GM12878 (cell line): Measurements from ENCODE around the gene RPS10. TPM values are rescaled to one million over a fixed set of nuclear protein-coding genes. Genes with fewer than 3 reads are reported as not detected.

ENCODE experiments used
- ATAC-seq: fragments of 200-7000 bp; cut with Tn5 transposase; 3 replicates; pipeline ENCODE4 v1.9.1; 2020; ENCODE audit warnings: mild to moderate bottlenecking, moderate library complexity
- BruUV-seq: library from RNA; stranded (reverse); fragments of 400-500 nt; replicated peaks from 2 replicates; lab custom pipeline; 2021; lab: Mats Ljungman, UMichigan
- CTCF ChIA-PET: fragments of 300-600 bp; sonication (Branson Sonifier 250); formaldehyde crosslinking; extraction: SDS; loops from one replicate; lab custom pipeline; 2021; ENCODE audit warnings: inconsistent platforms; lab: Yijun Ruan, JAX
- POLR2A ChIA-PET: fragments of 350-600 bp; formaldehyde crosslinking; extraction: SDS; loops from one replicate; lab custom pipeline; 2021; ENCODE audit warnings: inconsistent platforms; lab: Charles Lee
- RAD21 ChIA-PET: fragments of 300-600 bp; sonication (Branson Sonifier 250); formaldehyde crosslinking; loops from one replicate; lab custom pipeline; 2023; ENCODE audit warnings: antibody characterized with exemption; ENCODE audit not compliant: unreplicated experiment; lab: Charles Lee
- SMC1A ChIA-PET: fragments of 300-600 bp; sonication (Branson Sonifier 250); formaldehyde crosslinking; loops from one replicate; lab custom pipeline; 2023; ENCODE audit not compliant: unreplicated experiment, uncharacterized antibody; lab: Charles Lee
- DNase-seq: peaks from one replicate; pipeline ENCODE4 v3.0.0-alpha.2; 2011; ENCODE audit warnings: low read depth, low spot score
- FAIRE-seq: peaks from 3 replicates; lab custom pipeline; 2011; peaks lifted over from hg19 to GRCh38; lab: Jason Lieb, UNC
- H2AFZ ChIP-seq: 2 replicates; pipeline ENCODE4 v1.6.0; 2011; ENCODE audit warnings: low read depth, low read length, control low read depth; ENCODE audit not compliant: control insufficient read depth
- H3K27ac ChIP-seq: 2 replicates; pipeline ENCODE4 v1.5.1; 2011; ENCODE audit warnings: control low read depth; ENCODE audit not compliant: control insufficient read depth, insufficient read depth
- H3K27me3 ChIP-seq, 2 experiments: replicated peaks in 1 of 2; 2 replicates each; pipeline versions ENCODE4 v1.6.0 to v1.6.1; 2011; ENCODE audit warnings: low read length in 1 of 2; ENCODE audit not compliant: control insufficient read depth in 2 of 2, insufficient read depth in 2 of 2
- H3K36me3 ChIP-seq, 2 experiments: 2 replicates each; pipeline ENCODE4 v1.5.1; 2011; ENCODE audit warnings: low read length in 1 of 2; ENCODE audit not compliant: control insufficient read depth in 2 of 2, insufficient read depth in 2 of 2
- H3K4me1 ChIP-seq: 2 replicates; pipeline ENCODE4 v1.6.1; 2011; ENCODE audit warnings: mild to moderate bottlenecking, low read length, moderate library complexity, mixed read lengths; ENCODE audit not compliant: control insufficient read depth, insufficient read depth
- H3K4me2 ChIP-seq: 2 replicates; pipeline ENCODE4 v1.6.0; 2011; ENCODE audit warnings: control low read depth; ENCODE audit not compliant: control insufficient read depth, insufficient read depth
- H3K4me3 ChIP-seq: fragments of 200-600 bp; sonication (generic); 2 replicates; pipeline ENCODE4 v1.5.1; 2016
- H3K79me2 ChIP-seq: 2 replicates; pipeline ENCODE4 v1.6.0; 2011; ENCODE audit warnings: low read length; ENCODE audit not compliant: control insufficient read depth, insufficient read depth
- H3K9ac ChIP-seq: 2 replicates; pipeline ENCODE4 v1.8.0; 2011; ENCODE audit warnings: low read length, control low read depth, mixed read lengths; ENCODE audit not compliant: control insufficient read depth, insufficient read depth
- H3K9me3 ChIP-seq: replicated peaks from 3 replicates; pipeline ENCODE4 v1.5.1; 2011; ENCODE audit warnings: mild to moderate bottlenecking, low read length; ENCODE audit not compliant: control insufficient read depth, insufficient read depth
- H4K20me1 ChIP-seq: 2 replicates; pipeline ENCODE4 v1.6.0; 2011; ENCODE audit not compliant: control insufficient read depth, insufficient read depth
- CHD4 ChIP-seq: fragments of 200-600 bp; sonication (generic); IDR thresholded peaks from 2 replicates; pipeline ENCODE4 v1.6.1; 2016; ENCODE audit warnings: mild to moderate bottlenecking
- GATAD2B ChIP-seq: fragments of 450-650 bp; conservative IDR thresholded peaks from 2 replicates; pipeline ENCODE4 v1.6.1; 2017; ENCODE audit warnings: low read depth, mild to moderate bottlenecking, moderate library complexity
- KDM1A ChIP-seq: fragments of 200-600 bp; sonication (generic); IDR thresholded peaks from 2 replicates; pipeline ENCODE4 v1.6.1; 2016; ENCODE audit warnings: borderline replicate concordance
- MXI1 ChIP-seq: fragments of 150-350 bp; IDR thresholded peaks from 2 replicates; pipeline ENCODE4 v1.6.1; 2011; ENCODE audit warnings: low read depth, mild to moderate bottlenecking, inconsistent platforms, low read length, improper control_type of control experiment
- NFYA ChIP-seq: IDR thresholded peaks from 2 replicates; pipeline ENCODE4 v1.6.1; 2011; ENCODE audit warnings: low read depth, mild to moderate bottlenecking, low read length, improper control_type of control experiment, borderline replicate concordance
- PML ChIP-seq: IDR thresholded peaks from 2 replicates; pipeline ENCODE4 v1.6.1; 2012; ENCODE audit warnings: low read length, inconsistent platforms
- RAD51 ChIP-seq: fragments of 450-650 bp; IDR thresholded peaks from 2 replicates; pipeline ENCODE4 v1.6.1; 2016; ENCODE audit warnings: moderate library complexity, mild to moderate bottlenecking, inconsistent platforms
- RFX5 ChIP-seq: IDR thresholded peaks from 2 replicates; pipeline ENCODE4 v1.6.1; 2011; ENCODE audit warnings: low read depth, low read length, improper control_type of control experiment
- SIN3A ChIP-seq: IDR thresholded peaks from 2 replicates; pipeline ENCODE4 v1.6.1; 2012; ENCODE audit warnings: low read depth, low read length, improper control_type of control experiment
- SKIL ChIP-seq: fragments of 450-650 bp; IDR thresholded peaks from 2 replicates; pipeline ENCODE4 v1.6.1; 2017; ENCODE audit warnings: mild to moderate bottlenecking, low read depth, inconsistent platforms; ENCODE audit not compliant: poor library complexity, severe bottlenecking
- SMC3 ChIP-seq: IDR thresholded peaks from 2 replicates; pipeline ENCODE4 v1.6.1; 2011; ENCODE audit warnings: low read length, improper control_type of control experiment, borderline replicate concordance
- STAT3 ChIP-seq: IDR thresholded peaks from 2 replicates; pipeline ENCODE4 v1.6.1; 2011; ENCODE audit warnings: low read depth, low read length, improper control_type of control experiment
- ZNF622 ChIP-seq: fragments of 450-650 bp; IDR thresholded peaks from 2 replicates; pipeline ENCODE4 v1.6.1; 2017; ENCODE audit warnings: mild to moderate bottlenecking, inconsistent platforms
- WGBS: methylation state at CpG from one replicate; pipeline ENCODE4 v1.1.6; 2016; ENCODE audit warnings: low lambda C conversion rate; ENCODE audit not compliant: insufficient replicate concordance, insufficient coverage; ENCODE audit errors: missing lambda C conversion rate; 5-methylcytosine and 5-hydroxymethylcytosine counted together
- in situ Hi-C: fragments of 300-500 bp; cut with MboI; formaldehyde crosslinking; loops from 9 replicates; pipeline ENCODE4 v1.14.3; 2018; ENCODE audit warnings: mixed read lengths
- intact Hi-C: fragments of 100-400 bp; cut with micrococcal nuclease; formaldehyde crosslinking; loops from one replicate; pipeline ENCODE4 v1.14.2; 2022; ENCODE audit not compliant: unreplicated experiment
- polyA plus RNA-seq, 11 experiments: library from polyadenylated mRNA; depleted of rRNA in 4 of 11; unstranded in 6 of 11; stranded (reverse) in 5 of 11; fragments of >200 nt; fragmentation: Nextera tagmentation in 4 of 11; fragmentation: Illumina TruSeq in 1 of 11; extraction: Ambion mirVana in 4 of 11; extraction: Trizol in 1 of 11; gene quantifications; 1 replicate in 1 of 11; 2 replicates in 10 of 11; pipeline versions ENCODE4 v1.2.1 to v1.2.3, GENCODE V29; 2011 to 2016; ENCODE audit warnings: inconsistent platforms in 2 of 11, missing spikeins in 2 of 11, low read depth in 1 of 11
- total RNA-seq, 4 experiments: library from RNA; depleted of rRNA in 3 of 4; stranded (reverse); fragments of >200 nt in 3 of 4; fragmentation: Illumina TruSeq in 1 of 4; extraction: Trizol in 1 of 4; gene quantifications; 2 replicates each; pipeline versions ENCODE4 v1.2.1 to v1.2.3, GENCODE V29; 2013 to 2021

The RPS10 gene
- total and polyA plus RNA-seq, 10 of the 15 experiments (the other 5 are each of a cell fraction or from before 2014, with no cell fraction given), result 1,546 to 3,970 (median 2,813) TPM

- ATAC-seq, result no peak
- BruUV-seq, result TSS peak; percentile 33
Measured at GRCh38 chr6:34389034-34389433, 36.8 kb downstream of the RPS10 start.

GRCh38 chr6:34388421-34388820, 37.4 kb downstream of the RPS10 start:
- H3K27me3 ChIP-seq, result no peaks in the 10 kb centered on the region
- no TSS peak for BruUV-seq
- FAIRE-seq (no peak), ATAC-seq (no peak), DNase-seq (no peak)
- WGBS, result 98% methylated on average over 3 of the region's 3 CpGs
- H3K9ac ChIP-seq, result no peak overlapping the region
- CTCF ChIA-PET, result interaction anchor here (0.9 to 2.8 kb wide), 4 partner anchors 25 to 192 kb away, joined by 3 to 12 read pairs (median 4); partner anchors contain the start of gene SMIM29
- peaks cover 94% of the 10 kb centered on the region for H3K79me2 ChIP-seq
- POLR2A ChIA-PET, result interaction anchor here (1.2 kb wide), 1 partner anchor 152 kb away, joined by 3 read pairs; the partner anchor contains the start of gene HMGA1
- H3K36me3 ChIP-seq, result no peaks in the 10 kb centered on the region
- in situ Hi-C loops (no loop called here), intact Hi-C loops (no loop called here)
- peak overlapping the region; percentile 42; the same call in 1 of the 2 replicates for H3K4me2 ChIP-seq
- no peaks in the 10 kb centered on the region for H4K20me1 ChIP-seq
- peaks cover 3% of the 10 kb centered on the region; the same call in 2 of the 3 replicates for H3K9me3 ChIP-seq
- RAD21 ChIA-PET, result interaction anchor here (0.6 kb wide), 1 partner anchor 131 kb away, joined by 4 read pairs; no protein-coding TSS in a partner anchor
- SMC1A ChIA-PET, result interaction anchor here (0.6 to 3.7 kb wide), 4 partner anchors 10 to 193 kb away, joined by 3 to 15 read pairs (median 3); no protein-coding TSS in a partner anchor
- H2AFZ ChIP-seq, result no peak overlapping the region
- H3K4me3 ChIP-seq, result no peak overlapping the region
- H3K27ac ChIP-seq, result no peak overlapping the region
- H3K4me1 ChIP-seq, result no peaks in the 10 kb centered on the region; the same call in 1 of the 2 replicates
- TF ChIP-seq SKIL (no peak), GATAD2B (no peak), MXI1 (no peak), KDM1A (no peak), ZNF622 (no peak), SIN3A (no peak), CHD4 (no peak), SMC3 (no peak)

More at GRCh38 chr6:34389034-34389433, 36.8 kb downstream of the RPS10 start:
- DNase-seq (no peak), FAIRE-seq (no peak)
- WGBS, result 100% methylated on average over 3 of the region's 3 CpGs
- POLR2A ChIA-PET, result interaction anchor here (0.7 to 1.2 kb wide), 2 partner anchors 152 to 204 kb away, joined by 3 to 4 read pairs; partner anchors contain the start of gene HMGA1
- Histone ChIP-seq H4K20me1 (no peaks in the 10 kb centered on the region), H3K79me2 (peaks cover 88% of the 10 kb centered on the region), H3K27me3 (no peaks in the 10 kb centered on the region), H2AFZ (no peak overlapping the region), H3K27ac (no peak overlapping the region), H3K4me1 (peaks cover 2% of the 10 kb centered on the region), H3K4me2 (peak overlapping the region; percentile 42), H3K4me3 (no peak overlapping the region; the same call in 1 of the 2 replicates), H3K9me3 (peaks cover 3% of the 10 kb centered on the region; the same call in 2 of the 3 replicates), H3K9ac (no peak overlapping the region), H3K36me3 (no peaks in the 10 kb centered on the region)
- intact Hi-C loops (no loop called here), in situ Hi-C loops (no loop called here)
- CTCF ChIA-PET, result interaction anchor here (1.7 to 2.8 kb wide), 2 partner anchors 26 to 139 kb away, joined by 5 to 12 read pairs; partner anchors contain the start of gene SMIM29
- TF ChIP-seq RFX5 (no peak), STAT3 (no peak), GATAD2B (no peak), PML (no peak), ZNF622 (no peak), RAD51 (no peak), NFYA (no peak)
- SMC1A ChIA-PET, result interaction anchor here (0.6 to 3.7 kb wide), 3 partner anchors 47 to 88 kb away, joined by 3 to 15 read pairs (median 7); no protein-coding TSS in a partner anchor
- RAD21 ChIA-PET, result no interaction called here
